ENCODE data around the gene LCE4A.
"Not testable (repeated sequence)": the region's sequence is repeated elsewhere in the genome, so short reads cannot be mapped to it uniquely, and the experiment has no call there.

Gene LCE4A

GRCh38 chr1:152707860-152708259 is at the start of gene LCE4A:
LCE4A (plus strand) TSS chr1:152708160; CDS start chr1:152709076, 916 bp downstream.
- Histone ChIP-seq H3K27me3 (ENCODE audit: low read length) (no peaks in the 10 kb centered on the region), H3K9ac (ENCODE audit: low read length) (no peak within 1 kb of the TSS), H3K9me3 (ENCODE audit: insufficient read depth, low read length) (no peaks in the 10 kb centered on the region), H3K27ac (ENCODE audit: low read depth, low read length) (no peak within 1 kb of the TSS), H3F3A (ENCODE audit: insufficient read depth) (no peaks in the 10 kb centered on the region), H4K20me1 (ENCODE audit: low read depth, low read length) (no peaks in the 10 kb centered on the region), H3K4me3 (ENCODE audit: insufficient read depth, low read length, poor library complexity, severe bottlenecking) (no peak within 1 kb of the TSS), H3K9me2 (replicated peaks; ENCODE audit: insufficient read depth, low read length) (no peaks in the 10 kb centered on the region), H3K79me2 (ENCODE audit: insufficient read depth, low read length) (no peaks in the 10 kb centered on the region), H3K4me2 (ENCODE audit: low read depth, low read length, poor library complexity, severe bottlenecking) (no peak within 1 kb of the TSS), H2AFZ (ENCODE audit: low read depth, low read length, severe bottlenecking) (no peak within 1 kb of the TSS), H3K36me3 (ENCODE audit: low read length) (no peaks in the 10 kb centered on the region)
- TF ChIP-seq EZH2phosphoT487 (conservative IDR thresholded peaks at IDR 0.05; ENCODE audit: low read length) (no peak), CTCF (IDR thresholded peaks at IDR 0.05; ENCODE audit: insufficient read depth, low read length, poor library complexity, severe bottlenecking) (no peak)

- Histone ChIP-seq H3K9ac (ENCODE audit: low read length) (no peak overlapping the region), H3K79me2 (ENCODE audit: insufficient read depth, low read length) (no peaks in the 10 kb centered on the region), H3K4me3 (ENCODE audit: insufficient read depth, low read length, poor library complexity, severe bottlenecking) (no peak overlapping the region), H3K27ac (ENCODE audit: low read depth, low read length) (no peak overlapping the region), H3F3A (ENCODE audit: insufficient read depth) (no peaks in the 10 kb centered on the region), H3K27me3 (ENCODE audit: low read length) (no peaks in the 10 kb centered on the region), H3K9me3 (ENCODE audit: insufficient read depth, low read length) (no peaks in the 10 kb centered on the region), H4K20me1 (ENCODE audit: low read depth, low read length) (no peaks in the 10 kb centered on the region), H3K36me3 (ENCODE audit: low read length) (no peaks in the 10 kb centered on the region), H3K9me2 (replicated peaks; ENCODE audit: insufficient read depth, low read length) (no peaks in the 10 kb centered on the region), H2AFZ (ENCODE audit: low read depth, low read length, severe bottlenecking) (no peak overlapping the region), H3K4me2 (ENCODE audit: low read depth, low read length, poor library complexity, severe bottlenecking) (no peak overlapping the region)
- TF ChIP-seq EZH2phosphoT487 (conservative IDR thresholded peaks at IDR 0.05; ENCODE audit: low read length): no peak
- no peak for TF ChIP-seq CTCF (IDR thresholded peaks at IDR 0.05; ENCODE audit: insufficient read depth, low read length, poor library complexity, severe bottlenecking)
Observed at GRCh38 chr1:152658649-152659048, 49.3 kb upstream of the LCE4A start.

GRCh38 chr1:152663098-152663497 is 44.9 kb upstream of the LCE4A start, which contains the start of gene LCE2D:
LCE2D (plus strand) TSS chr1:152663380; CDS start chr1:152664106, 726 bp downstream.
- no peaks in the 10 kb centered on the region for H3F3A ChIP-seq (ENCODE audit: insufficient read depth)

GRCh38 chr1:152666171-152666570 is 41.8 kb upstream of the LCE4A start:
- not testable (repeated sequence) for H4K20me1 ChIP-seq (ENCODE audit: low read depth, low read length); H3K9me2 ChIP-seq (replicated peaks; ENCODE audit: insufficient read depth, low read length); H3K79me2 ChIP-seq (ENCODE audit: insufficient read depth, low read length); H3K9ac ChIP-seq (ENCODE audit: low read length); H3K4me2 ChIP-seq (ENCODE audit: low read depth, low read length, poor library complexity, severe bottlenecking); H2AFZ ChIP-seq (ENCODE audit: low read depth, low read length, severe bottlenecking); H3K27me3 ChIP-seq (ENCODE audit: low read length); H3F3A ChIP-seq (ENCODE audit: insufficient read depth); H3K36me3 ChIP-seq (ENCODE audit: low read length); H3K4me3 ChIP-seq (ENCODE audit: insufficient read depth, low read length, poor library complexity, severe bottlenecking); H3K9me3 ChIP-seq (ENCODE audit: insufficient read depth, low read length); H3K27ac ChIP-seq (ENCODE audit: low read depth, low read length)

More at GRCh38 chr1:152663098-152663497, 44.9 kb upstream of the LCE4A start, which contains the start of gene LCE2D:
- H2AFZ ChIP-seq (ENCODE audit: low read depth, low read length, severe bottlenecking): no peak within 1 kb of the TSS
- no peaks in the 10 kb centered on the region for H3K79me2 ChIP-seq (ENCODE audit: insufficient read depth, low read length)
- TF ChIP-seq CTCF (IDR thresholded peaks at IDR 0.05; ENCODE audit: insufficient read depth, low read length, poor library complexity, severe bottlenecking) (no peak), EZH2phosphoT487 (conservative IDR thresholded peaks at IDR 0.05; ENCODE audit: low read length) (no peak)
- no peak within 1 kb of the TSS for H3K4me3 ChIP-seq (ENCODE audit: insufficient read depth, low read length, poor library complexity, severe bottlenecking)
- H3K27me3 ChIP-seq (ENCODE audit: low read length): no peaks in the 10 kb centered on the region
- H3K36me3 ChIP-seq (ENCODE audit: low read length): no peaks in the 10 kb centered on the region
- no peaks in the 10 kb centered on the region for H3K9me2 ChIP-seq (replicated peaks; ENCODE audit: insufficient read depth, low read length)
- H3K9me3 ChIP-seq (ENCODE audit: insufficient read depth, low read length): no peaks in the 10 kb centered on the region
- H3K4me2 ChIP-seq (ENCODE audit: low read depth, low read length, poor library complexity, severe bottlenecking): no peak within 1 kb of the TSS
- no peak within 1 kb of the TSS for H3K27ac ChIP-seq (ENCODE audit: low read depth, low read length)
- H4K20me1 ChIP-seq (ENCODE audit: low read depth, low read length): no peaks in the 10 kb centered on the region
- H3K9ac ChIP-seq (ENCODE audit: low read length): no peak within 1 kb of the TSS
